ENCODE measurements around the gene SCD5.

Gene SCD5

DNA sequence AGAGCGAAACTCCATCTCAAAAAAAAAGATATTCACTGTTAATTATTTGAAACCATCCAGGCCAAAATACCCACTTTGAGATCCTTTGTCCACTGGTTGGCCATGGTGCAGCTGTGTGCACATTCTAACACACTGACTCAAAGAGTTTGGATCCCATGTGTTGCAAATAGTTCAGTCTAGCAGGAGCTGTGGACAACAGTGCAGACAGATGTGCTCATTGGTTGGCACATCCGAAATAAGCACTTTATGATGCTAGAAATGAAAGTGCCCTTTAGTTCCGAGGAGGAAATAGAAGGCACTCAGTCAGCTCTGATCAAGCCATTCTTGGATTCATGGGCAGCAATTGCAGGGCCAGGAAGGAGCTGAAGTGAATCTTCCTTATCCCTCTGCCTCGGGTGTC, 173.8 kb downstream of the SCD5 start:
- no peak for DNase-seq

DNA sequence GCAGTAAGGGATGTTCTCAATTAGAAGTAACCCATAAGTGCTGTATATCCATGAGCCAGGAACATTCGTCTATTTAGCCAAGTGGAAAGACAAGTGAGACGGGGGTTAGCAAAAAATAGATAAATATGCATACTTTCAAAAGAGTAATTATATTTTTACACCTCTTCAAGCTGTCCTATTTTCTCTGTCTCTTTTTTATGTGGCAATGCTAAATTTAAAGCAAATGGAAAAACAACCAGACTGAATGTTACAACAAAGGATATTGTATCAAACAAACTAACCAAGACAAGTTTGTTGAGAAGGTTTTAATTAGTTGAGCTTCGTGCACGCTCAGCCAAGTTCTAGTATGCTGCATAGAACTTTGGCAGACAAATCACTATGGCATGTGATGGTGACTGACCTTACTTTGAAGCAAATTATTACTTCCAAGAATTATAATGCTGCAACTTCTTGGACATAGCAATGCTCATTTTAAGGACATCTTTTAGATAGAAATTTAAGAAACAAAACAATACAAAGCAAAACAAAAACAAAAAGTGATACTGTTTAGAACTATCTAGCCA, 175.4 kb downstream of the SCD5 start:
- DNase-seq, result no peak

DNA sequence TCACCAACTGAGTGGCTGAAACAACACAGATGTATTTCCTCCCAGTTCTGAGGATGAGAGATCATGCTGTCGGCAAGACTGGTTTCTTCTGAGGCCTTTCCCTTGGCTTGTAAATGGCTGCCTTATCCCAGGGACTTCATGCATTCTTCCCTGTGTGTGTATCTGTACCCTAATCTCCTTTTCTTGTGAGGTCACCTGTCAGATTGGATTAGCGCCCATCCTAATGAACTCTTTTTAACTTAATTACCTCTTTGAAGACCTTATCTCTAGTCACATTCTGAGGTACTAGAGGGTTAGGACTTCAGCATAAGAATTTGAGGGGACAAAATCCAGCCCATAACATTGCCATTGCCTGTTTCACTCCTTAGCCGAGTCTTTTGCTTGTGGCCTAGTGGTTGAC, 177.3 kb downstream of the SCD5 start:
- no peak for DNase-seq

DNA sequence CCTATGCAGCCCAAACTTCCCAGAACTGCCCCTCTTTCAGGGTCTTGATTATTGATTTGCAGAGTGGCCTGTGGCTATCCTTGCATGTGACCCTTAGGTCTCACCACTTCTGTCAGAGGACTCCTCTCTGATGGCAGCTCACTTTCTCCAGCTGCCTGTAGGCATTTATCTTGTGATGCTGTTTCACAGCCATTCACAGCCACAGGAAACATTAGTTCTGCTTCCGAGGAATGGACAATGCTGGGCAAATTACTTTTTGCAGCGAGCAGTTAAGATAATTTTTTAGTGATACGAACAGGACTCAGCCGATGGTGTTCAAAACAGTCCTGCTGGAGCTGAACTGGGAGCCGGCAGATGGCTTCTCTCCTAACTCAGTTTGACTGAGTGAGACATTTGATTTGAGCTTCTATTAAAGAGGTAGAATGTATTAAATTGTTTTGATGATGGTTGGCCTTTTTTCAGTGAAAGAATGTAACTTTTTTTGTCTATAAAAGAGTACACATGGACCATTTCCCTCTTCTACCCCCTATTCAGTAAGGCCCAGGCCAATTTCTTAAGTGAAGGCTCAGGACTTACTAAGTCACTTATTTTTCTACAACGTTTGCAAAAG, 178.4 kb downstream of the SCD5 start:
- no peak for DNase-seq

DNA sequence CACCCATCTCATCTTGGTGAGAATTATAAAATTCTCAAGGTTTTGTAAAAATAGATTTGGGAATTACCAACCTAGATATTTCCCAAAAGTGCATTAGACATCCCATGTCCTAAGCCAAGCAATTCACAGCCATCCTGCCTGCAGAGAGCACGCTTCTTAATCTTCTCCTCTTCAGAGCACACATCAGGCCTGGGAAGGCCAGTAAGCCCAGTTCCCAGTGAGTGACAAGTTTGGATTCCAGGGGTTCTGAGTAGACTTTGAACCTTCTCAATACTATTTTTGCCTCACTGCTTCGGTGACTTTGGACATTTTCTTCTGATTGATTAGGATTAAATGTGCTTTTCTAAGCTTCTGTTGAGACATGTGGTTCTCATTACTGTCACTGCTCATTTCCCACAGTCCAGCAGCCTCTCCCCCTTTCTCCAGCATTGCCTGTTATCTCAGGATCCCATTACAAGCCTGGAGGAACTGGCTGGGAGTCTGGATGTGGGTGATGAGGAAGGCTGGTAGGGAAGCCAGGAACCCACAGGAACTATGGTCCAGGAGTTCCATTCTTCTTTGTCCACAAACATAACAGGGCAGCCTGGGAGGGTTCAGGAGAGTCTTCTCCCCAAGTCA, 180.4 kb downstream of the SCD5 start:
- no peak for DNase-seq

DNA sequence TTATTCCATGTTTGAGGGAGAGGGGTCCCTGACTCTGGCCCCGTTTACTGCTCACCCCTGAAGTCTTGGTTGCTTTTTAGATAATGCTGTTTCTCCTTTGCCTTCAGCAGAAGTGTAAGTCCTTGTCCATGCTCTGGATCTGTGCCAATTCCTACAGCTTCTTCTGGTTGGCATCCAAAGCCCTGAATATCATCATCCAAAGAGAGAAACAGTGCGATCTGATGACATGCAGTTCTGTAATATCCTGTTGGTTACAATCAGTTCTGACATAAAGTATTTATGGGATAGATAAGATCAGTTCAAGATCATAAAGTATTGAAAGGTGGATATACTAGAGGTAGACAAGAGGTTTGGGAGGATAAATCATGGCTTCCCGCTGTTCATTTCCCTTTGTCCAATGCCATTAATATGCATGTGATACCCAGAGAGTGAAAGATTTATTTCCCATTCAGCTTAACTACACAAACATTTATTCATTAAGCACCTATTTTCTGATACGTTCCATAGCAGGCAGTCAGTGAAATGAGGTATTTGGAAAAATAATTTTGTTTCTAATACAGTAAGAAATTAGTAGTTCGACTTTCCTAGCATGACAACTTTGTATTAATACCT, 183.7 kb downstream of the SCD5 start:
- DNase-seq, result no peak

DNA sequence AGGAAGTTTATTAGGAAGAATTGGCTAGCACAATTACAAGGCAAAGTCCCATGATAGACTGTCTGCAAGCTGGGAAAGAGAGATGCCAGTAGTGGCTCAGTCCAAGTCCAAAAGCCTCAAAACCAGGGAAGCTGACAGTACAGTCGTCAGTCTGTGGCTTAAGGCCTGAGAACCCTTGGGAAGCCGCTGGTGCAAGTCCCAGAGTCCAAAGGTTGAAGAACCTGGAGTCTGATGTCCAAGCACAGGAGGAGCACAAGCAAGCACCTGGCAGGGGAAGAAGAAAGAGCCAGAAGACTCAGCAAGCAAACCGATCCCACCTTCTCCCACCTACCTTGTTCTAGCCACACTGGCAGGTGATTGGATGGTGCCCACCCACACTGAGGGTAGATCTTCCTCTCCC, 185.5 kb downstream of the SCD5 start:
- DNase-seq, result no peak

DNA sequence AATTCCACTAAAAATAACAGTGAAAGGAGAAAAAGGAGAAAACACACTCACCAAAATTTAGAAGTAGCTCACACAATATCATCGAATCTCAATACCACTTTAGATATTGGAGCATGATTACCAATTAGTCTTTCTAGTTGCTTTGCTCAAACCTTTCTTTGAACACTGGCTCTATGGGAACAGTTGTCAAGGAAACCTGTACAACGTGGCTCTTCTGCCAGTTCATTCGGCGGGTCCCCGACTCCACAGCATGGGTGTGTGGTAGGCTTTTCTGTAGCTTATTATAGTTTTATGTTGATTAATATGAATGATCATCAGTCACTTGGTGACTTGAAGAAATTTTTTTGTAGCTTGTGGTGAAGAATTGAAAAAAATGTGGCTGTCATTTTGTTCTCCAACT, 186.6 kb downstream of the SCD5 start:
- DNase-seq, result no peak

DNA sequence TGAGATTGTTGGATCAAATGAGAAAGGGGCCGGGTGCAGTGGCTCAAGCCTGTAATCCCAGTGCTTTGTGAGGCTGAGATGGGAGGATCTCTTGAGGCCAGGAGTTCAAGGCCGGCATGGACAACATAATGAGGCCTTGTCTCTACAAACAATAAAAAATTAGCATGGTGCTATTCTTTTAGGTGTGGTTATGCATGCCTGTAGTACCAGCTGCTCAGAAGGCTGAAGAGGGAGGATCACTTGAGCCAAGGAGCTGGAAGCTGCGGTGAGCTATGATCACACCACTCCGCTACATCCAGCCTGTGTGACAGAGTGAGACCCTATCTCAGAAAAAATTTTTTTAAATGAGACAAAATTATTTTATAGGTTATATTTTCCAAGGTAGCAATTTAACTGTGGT, 187.1 kb downstream of the SCD5 start:
- no peak for DNase-seq

DNA sequence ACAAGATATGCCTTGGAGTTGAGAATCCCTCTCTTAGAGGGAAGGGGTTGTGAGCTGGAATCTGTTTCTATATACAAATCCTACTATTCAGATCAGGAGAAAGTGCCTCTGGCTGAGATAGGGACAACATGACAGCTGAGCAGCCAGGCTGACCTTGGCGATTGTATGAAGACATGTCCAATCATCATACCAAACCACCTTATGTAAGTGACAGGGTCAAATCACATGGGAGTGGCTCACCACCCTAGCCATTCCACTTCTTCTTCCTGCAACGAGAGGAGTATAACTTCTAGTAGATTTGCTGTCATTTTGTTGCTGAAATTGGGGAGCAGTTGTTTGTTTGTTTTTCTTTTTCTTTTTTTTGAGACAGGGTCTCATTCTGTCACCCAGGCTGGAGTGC, 188.6 kb downstream of the SCD5 start:
- no peak for DNase-seq

DNA sequence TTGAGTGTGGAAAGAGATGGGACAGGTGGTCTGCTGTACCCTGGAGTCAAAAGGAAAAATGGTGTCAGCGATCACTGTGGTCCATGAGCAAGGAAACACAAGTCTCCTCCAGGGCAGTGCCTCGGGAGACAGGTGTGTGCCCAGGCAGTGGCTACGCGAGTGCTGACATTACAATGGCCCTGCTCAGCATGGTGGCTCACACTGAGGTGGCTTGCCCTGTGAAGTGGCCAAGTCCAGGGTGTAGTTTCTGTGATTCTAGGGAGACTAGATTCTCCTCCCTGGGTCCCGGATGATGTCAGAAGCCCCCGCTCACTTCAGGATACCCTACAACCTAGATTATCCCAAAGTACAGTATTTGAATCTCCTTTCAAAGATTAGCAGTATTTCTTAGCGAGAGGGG, 192.0 kb downstream of the SCD5 start:
- no peak for DNase-seq

DNA sequence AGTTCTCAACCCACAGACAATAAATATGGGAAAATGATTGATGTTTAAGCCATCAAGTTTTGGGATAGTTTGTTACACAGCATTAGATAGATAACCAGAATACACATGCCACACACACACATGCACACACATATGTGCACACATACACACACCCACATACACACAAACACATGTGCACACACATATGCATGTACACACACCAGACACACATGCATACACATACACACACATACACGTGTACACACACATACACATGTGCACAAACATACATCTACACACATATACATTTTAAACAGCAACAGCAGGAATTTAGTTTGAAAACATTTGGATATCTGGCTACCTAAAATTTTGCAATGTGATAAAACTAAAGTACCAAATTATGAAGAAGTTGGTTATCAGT, 194.1 kb downstream of the SCD5 start:
- DNase-seq, result no peak

DNA sequence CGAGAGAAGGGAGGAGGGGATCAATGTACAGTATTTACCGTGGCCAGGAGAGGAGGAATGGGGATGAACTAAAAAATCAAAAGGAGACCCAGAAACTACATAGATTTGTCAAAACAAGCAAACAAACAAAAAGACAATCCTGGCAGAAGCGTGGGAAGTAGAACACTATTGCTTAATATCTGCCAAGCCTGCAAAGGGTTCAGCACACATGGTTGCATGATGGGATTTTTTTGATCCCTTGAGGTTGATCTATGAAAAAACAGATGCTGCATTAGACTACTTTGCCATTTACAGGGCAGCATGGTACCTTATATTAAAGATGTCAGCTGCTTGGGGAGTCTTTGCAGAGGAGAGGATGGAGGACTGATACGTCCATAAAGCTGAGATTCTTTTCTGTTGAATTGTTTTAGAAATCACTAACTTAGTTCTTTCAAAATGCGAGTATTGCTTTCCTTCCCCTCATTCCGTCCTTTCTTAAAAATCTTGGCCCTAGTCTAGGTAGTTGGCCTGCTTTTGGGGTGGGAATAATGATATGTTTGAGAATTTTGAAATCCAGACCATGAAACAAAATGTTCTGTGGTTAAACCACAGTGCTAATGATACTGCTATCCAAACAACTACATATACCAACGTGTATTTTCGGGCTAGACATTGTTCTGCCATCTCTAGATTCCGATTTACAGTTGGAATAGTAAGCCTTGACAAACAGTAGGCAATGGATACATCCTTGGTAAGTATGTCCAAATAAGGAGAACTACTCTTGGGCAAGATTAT, 197.2 kb downstream of the SCD5 start:
- no peak for DNase-seq

DNA sequence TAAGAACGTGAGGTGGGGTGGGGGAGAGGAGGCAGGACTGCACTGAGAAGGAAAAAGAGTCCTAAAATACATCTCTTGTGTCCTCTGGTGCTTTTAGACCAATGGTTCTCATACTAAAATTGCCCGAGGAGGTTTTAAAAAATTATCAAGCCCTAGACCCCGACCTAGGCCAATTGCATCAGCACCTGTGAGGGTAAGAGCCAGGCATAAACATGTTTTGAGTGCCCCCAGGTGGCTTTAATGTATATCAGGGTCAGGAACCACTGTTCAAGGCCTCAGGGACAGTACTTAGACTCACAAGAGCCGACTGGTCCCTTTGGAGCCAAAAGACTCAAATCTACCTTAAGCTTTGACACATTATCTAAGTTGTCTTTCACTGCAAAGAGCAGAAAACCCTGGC, 199.3 kb downstream of the SCD5 start:
- DNase-seq, result no peak

DNA sequence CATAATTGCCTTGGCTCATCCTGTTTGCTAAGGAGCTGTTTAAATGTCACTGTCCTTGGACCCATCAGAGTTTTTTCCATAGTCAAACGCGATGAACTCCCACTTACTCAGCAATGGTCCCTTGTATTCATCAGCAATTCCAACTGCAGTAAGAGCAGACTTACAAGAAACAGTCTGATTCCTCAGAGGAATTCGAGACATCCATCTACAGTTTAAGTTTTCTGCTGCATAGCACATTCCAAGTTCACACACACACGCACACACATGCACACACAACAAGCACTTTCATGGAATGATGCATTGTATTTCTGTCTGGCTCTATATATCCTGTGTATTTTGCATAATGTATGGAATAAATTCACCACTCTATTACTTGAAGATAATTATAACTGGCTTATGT, 204.1 kb downstream of the SCD5 start:
- no peak for DNase-seq

DNA sequence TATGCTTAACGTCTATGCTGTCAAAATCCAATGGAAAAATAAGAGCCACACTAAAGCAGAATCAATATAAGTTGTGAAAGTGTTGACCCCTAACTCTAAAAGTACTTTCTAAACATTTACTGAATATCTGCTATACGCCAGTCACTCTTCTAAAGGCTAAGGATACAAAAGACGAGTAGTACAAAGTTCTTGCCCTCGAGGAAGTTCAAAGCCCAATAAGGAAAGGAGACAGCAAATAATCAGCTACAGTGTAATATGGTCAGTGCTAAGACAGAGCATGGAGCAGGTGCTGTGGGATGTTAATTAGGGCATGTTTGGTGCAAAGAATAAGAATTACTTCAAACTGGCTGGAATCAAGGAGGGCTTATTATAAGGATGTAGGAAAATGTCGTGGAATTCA, 205.2 kb downstream of the SCD5 start:
- no peak for DNase-seq

DNA sequence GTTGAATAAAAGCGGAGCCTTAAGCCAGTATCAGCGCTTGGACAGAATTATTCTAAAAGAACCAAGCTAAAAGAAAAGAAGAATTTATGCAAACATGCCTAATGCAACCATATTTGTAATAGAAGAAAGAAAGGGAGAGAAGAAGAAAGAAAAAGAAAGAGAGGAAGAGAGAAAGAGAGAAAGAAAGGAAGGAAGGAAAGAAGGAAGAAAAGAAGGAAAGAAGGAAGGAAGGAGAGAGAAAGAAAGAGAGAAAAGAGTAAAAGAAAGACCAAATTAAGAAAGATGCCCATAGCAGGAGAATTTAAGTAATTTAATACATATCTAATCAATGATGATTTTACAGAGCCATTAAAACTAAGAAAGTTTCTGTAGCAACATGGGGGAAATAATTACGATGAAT, 206.0 kb downstream of the SCD5 start:
- no peak for DNase-seq

DNA sequence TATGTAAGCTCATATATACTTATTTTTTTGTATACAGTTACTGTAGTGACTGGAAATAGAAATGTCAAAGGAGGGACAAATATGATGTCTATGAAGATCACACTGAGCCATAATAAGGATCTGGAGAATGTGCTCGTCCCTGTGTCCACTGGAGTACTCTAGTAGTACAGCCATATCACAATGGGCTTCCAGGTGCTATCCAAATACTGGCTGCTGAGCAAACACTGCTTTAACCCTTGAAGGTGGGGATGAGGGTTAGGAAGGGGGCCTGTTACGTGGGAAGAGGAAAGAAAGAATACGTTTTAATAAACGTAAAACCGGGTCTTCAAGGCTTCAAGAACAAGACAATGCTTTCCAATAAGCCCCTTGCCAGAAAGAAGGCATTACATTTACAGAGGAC, 207.0 kb downstream of the SCD5 start:
- no peak for DNase-seq

DNA sequence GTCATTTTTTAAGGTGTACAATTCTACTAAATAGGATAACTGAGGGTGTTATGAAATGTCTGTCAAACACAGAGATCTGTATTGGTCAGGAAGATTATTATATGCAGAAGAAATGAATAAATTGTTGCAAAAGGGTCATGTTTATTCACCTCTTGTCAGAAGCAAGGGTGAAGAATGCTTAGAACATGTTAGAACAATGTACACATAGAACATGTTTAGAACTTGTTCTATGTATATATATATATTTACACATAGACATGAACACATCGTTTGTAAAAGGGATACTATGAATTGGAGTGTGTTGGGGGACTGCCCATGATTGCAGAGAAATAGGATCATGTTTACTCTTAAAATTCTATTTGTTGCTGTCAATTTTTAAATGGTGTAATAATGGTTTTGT, 208.8 kb downstream of the SCD5 start:
- no peak for DNase-seq

DNA sequence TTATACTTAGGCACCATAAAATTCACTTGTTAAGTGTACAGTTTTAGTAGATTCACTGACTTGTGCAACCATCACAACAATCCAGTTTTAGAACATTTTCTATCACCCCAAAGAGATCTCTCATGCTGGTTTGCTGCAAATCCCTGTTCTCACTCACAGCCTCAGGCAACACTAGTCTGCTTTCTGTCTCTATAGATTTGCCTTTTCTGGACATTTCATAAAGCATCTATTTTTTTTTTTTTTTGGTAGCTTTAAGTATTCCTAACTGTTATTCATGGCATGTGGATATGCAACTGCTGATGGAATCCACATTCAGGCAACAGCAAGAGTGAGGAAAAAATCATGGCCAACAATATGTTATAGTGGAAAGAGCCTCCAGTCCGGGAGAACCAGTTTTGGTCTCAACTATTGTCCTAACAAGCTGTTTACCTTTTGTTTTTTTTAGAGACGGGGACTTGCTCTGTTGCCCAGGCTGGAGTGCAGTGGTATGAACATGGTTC, 209.8 kb downstream of the SCD5 start:
- no peak for DNase-seq

DNA sequence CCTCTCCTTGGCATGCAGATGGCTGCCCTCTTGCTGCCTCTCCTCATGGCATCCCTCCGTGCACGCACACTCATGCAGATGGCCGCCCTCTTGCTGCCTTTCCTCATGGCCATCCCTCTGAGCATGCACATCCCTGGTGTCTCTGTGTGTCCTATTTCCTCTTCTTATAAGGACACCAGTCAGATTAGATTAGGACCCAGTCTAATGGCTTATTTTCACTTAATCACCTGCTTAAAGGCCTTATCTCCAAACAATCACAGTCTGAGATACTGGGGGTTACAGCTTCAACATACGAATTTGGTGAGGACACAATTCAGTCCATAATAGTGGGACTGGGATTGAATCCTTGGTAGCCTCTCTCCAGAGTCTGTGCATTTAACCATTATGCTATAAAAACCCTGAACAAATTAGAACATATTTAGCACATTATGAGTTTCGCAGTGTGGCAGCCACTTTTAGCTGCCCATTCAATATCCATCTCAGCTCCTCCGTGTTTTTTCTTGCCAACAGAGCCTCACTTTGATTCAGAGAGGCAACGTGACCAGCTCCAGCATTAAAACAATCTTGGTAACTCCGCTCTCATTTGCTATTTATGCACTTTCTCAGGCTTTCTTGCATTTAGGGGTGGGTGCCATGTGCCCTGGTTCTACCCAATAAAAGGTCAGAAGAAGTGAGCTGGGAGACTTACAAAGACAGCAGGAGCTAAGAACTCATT, 210.6 kb downstream of the SCD5 start:
- no peak for DNase-seq

DNA sequence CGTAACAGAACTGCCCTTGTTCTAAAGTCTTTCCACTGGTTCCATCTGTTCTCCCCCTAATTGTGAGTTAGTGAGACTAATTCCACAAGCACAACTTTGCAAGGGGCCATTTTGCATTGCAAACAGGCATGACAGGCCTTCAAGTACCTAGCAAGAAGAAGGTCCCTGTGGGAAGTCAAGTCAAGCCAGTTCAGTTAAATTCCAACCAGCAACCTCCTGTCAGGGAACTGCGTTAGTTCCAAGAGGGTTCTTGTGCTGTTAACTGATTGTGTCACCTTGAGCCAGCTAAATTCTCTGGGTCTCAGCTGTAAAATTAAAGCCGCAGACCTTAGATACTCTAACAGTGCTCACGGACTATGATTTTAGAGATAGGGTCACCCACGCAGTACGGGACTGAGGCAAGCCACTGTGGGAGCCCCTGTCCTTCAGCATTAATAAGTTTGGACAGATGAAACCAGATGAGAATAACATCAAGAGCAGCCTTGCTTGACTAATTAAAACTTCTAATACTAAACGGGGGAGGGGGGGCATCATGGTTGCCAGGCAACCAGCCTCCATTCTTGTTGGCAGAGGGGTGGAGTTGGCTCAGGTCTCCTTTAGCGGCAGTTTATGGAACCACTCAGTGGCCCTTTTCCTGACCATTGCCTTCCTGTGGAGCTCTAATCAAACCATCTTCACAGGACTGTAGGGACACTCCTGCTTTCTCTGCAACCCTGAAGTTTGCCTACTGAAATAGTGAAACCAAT, 212.7 kb downstream of the SCD5 start:
- no peak for DNase-seq
